ENCODE results near the gene EVI2B. TPM values are rescaled to one million over a fixed set of nuclear protein-coding genes. Genes with fewer than 3 reads are reported as not detected.

The EVI2B gene
- total RNA-seq, 1 experiment from 2014 or later: 0.20 TPM

DNA sequence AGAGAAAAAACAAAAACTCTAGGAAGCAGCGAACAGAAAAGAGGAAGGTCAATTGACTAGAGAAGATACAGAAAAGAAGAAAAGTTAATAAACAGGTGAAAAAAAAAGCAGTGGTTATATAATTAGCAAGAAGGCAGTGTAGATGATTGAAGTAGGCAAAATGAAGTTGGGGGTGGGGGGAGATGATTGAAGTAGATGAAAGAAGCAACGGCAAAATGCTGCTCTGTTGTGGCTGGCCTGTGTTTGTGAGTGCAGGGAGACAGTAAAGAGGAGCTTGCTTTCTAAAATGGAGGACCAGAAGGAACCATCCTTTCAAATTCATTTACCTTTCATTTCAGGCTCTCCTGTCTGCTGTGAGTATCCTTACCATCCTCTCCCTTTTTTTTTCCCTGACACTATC, 3.6 kb downstream of the EVI2B start:
- no peaks in the 10 kb centered on the region for H3K4me1 ChIP-seq (ENCODE audit: control insufficient read depth in 1 of 2, insufficient read depth in 2 of 2, low read length in 2 of 2)
- no peaks in the 10 kb centered on the region for H3K79me2 ChIP-seq (ENCODE audit: insufficient read depth, low read length)
- DNase-seq (ENCODE audit: low read depth, low spot score) (no peak), ATAC-seq (no peak)
- intact Hi-C loops (cut with micrococcal nuclease): no loop called here
- no peak overlapping the region for H2AFZ ChIP-seq (ENCODE audit: low read depth, low read length, poor library complexity, severe bottlenecking)
- TF ChIP-seq EZH2 (IDR thresholded peaks at IDR 0.05) (no peak), ZNF274 (IDR thresholded peaks at IDR 0.05; ENCODE audit: low read depth, low read length) (no peak), ELF1 (IDR thresholded peaks at IDR 0.05; ENCODE audit: borderline replicate concordance, low read depth) (no peak), JUND (IDR thresholded peaks at IDR 0.05) (no peak), ZFX (IDR thresholded peaks at IDR 0.05) (no peak)
- TF ChIP-seq, protein P1, sequence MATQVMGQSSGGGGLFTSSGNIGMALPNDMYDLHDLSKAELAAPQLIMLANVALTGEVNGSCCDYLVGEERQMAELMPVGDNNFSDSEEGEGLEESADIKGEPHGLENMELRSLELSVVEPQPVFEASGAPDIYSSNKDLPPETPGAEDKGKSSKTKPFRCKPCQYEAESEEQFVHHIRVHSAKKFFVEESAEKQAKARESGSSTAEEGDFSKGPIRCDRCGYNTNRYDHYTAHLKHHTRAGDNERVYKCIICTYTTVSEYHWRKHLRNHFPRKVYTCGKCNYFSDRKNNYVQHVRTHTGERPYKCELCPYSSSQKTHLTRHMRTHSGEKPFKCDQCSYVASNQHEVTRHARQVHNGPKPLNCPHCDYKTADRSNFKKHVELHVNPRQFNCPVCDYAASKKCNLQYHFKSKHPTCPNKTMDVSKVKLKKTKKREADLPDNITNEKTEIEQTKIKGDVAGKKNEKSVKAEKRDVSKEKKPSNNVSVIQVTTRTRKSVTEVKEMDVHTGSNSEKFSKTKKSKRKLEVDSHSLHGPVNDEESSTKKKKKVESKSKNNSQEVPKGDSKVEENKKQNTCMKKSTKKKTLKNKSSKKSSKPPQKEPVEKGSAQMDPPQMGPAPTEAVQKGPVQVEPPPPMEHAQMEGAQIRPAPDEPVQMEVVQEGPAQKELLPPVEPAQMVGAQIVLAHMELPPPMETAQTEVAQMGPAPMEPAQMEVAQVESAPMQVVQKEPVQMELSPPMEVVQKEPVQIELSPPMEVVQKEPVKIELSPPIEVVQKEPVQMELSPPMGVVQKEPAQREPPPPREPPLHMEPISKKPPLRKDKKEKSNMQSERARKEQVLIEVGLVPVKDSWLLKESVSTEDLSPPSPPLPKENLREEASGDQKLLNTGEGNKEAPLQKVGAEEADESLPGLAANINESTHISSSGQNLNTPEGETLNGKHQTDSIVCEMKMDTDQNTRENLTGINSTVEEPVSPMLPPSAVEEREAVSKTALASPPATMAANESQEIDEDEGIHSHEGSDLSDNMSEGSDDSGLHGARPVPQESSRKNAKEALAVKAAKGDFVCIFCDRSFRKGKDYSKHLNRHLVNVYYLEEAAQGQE (IDR thresholded peaks at IDR 0.05; ENCODE audit: low read depth): no peak
- TF ChIP-seq, protein P2, sequence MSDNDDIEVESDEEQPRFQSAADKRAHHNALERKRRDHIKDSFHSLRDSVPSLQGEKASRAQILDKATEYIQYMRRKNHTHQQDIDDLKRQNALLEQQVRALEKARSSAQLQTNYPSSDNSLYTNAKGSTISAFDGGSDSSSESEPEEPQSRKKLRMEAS (IDR thresholded peaks at IDR 0.05): no peak
- TF ChIP-seq, protein P3, sequence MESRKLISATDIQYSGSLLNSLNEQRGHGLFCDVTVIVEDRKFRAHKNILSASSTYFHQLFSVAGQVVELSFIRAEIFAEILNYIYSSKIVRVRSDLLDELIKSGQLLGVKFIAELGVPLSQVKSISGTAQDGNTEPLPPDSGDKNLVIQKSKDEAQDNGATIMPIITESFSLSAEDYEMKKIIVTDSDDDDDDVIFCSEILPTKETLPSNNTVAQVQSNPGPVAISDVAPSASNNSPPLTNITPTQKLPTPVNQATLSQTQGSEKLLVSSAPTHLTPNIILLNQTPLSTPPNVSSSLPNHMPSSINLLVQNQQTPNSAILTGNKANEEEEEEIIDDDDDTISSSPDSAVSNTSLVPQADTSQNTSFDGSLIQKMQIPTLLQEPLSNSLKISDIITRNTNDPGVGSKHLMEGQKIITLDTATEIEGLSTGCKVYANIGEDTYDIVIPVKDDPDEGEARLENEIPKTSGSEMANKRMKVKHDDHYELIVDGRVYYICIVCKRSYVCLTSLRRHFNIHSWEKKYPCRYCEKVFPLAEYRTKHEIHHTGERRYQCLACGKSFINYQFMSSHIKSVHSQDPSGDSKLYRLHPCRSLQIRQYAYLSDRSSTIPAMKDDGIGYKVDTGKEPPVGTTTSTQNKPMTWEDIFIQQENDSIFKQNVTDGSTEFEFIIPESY (IDR thresholded peaks at IDR 0.05; ENCODE audit: extremely low read depth, insufficient replicate concordance, low read length): no peak
- no peaks in the 10 kb centered on the region for H3K9me2 ChIP-seq (ENCODE audit: insufficient read depth)
- H3K4me3 ChIP-seq (replicated peaks in 1 of 2; ENCODE audit: low read depth in 1 of 2, low read length in 2 of 2): no peak overlapping the region
- H4K20me1 ChIP-seq (ENCODE audit: insufficient read depth): no peaks in the 10 kb centered on the region
- no peaks in the 10 kb centered on the region for H3K9me3 ChIP-seq (ENCODE audit: control insufficient read depth in 1 of 2, insufficient read depth in 1 of 2, low read depth in 1 of 2, low read length in 2 of 2)
- no peaks in the 10 kb centered on the region for H3K27me3 ChIP-seq (ENCODE audit: insufficient read depth, low read length)
- H3K36me3 ChIP-seq (ENCODE audit: control insufficient read depth in 1 of 2, insufficient read depth in 2 of 2, low read length in 2 of 2): no peaks in the 10 kb centered on the region; a peak in 1 of 4 replicates
- H3K27ac ChIP-seq (ENCODE audit: low read depth, low read length): no peak overlapping the region
- H3K4me2 ChIP-seq (ENCODE audit: low read length): no peak overlapping the region
- no TSS peak for BruUV-seq (replicated peaks)
- CTCF ChIA-PET: no interaction called here
- H3K9ac ChIP-seq (ENCODE audit: low read length): no peak overlapping the region
- RAD21 ChIA-PET (ENCODE audit: low non-redundant PET in 1 of 2, low total read pairs in 2 of 2, uncharacterized antibody in 2 of 2, unreplicated experiment in 2 of 2): no interaction called here
- POLR2A ChIA-PET: no interaction called here
